Measurements from ENCODE around the gene ERI3. TPM values are rescaled to one million over a fixed set of nuclear protein-coding genes. Genes with fewer than 3 reads are reported as not detected.

The ERI3 gene
- total RNA-seq, 1 experiment from 2014 or later = 74.7 TPM

DNA sequence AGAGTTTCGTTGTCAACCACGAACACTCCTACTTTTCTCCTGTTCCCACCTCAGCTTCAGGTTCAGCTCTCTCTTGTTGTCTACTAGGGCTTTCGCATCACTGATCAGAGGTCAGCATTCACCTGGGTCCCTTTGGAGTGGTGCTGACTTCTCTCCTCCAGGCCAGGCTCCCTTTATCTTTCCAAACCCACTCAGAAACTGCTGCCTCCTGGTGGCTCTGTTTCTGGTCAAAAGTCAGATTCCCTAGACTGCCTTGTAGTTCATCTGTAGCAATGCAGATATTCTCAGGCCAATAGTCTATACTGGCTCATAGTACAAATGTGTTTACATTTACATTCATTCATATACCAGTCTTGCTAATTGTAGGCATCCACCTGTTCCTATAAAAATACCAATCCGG is 6.4 kb upstream of the ERI3 start:
- Mint-ChIP-seq H3K9me3 (no peaks in the 10 kb centered on the region), H3K36me3 (no peaks in the 10 kb centered on the region), H3K4me3 (no peak overlapping the region), H3K4me1 (peaks cover 31% of the 10 kb centered on the region), H3K27me3 (ENCODE audit: low read depth) (peaks cover 17% of the 10 kb centered on the region), H3K27ac (no peak overlapping the region)
- TF ChIP-seq SOX15 (CRISPR knock-in tag; IDR thresholded peaks at IDR 0.05) (no peak), ZNF671 (CRISPR knock-in tag; IDR thresholded peaks at IDR 0.05) (no peak)
- TF ChIP-seq, protein P1, sequence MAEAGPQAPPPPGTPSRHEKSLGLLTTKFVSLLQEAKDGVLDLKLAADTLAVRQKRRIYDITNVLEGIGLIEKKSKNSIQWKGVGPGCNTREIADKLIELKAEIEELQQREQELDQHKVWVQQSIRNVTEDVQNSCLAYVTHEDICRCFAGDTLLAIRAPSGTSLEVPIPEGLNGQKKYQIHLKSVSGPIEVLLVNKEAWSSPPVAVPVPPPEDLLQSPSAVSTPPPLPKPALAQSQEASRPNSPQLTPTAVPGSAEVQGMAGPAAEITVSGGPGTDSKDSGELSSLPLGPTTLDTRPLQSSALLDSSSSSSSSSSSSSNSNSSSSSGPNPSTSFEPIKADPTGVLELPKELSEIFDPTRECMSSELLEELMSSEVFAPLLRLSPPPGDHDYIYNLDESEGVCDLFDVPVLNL (CRISPR knock-in tag; IDR thresholded peaks at IDR 0.05; ENCODE audit: borderline replicate concordance, low read depth) = no peak
- TF ChIP-seq, protein P2, sequence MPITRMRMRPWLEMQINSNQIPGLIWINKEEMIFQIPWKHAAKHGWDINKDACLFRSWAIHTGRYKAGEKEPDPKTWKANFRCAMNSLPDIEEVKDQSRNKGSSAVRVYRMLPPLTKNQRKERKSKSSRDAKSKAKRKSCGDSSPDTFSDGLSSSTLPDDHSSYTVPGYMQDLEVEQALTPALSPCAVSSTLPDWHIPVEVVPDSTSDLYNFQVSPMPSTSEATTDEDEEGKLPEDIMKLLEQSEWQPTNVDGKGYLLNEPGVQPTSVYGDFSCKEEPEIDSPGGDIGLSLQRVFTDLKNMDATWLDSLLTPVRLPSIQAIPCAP (CRISPR knock-in tag; IDR thresholded peaks at IDR 0.05) = no peak
- TF ChIP-seq, protein P3, sequence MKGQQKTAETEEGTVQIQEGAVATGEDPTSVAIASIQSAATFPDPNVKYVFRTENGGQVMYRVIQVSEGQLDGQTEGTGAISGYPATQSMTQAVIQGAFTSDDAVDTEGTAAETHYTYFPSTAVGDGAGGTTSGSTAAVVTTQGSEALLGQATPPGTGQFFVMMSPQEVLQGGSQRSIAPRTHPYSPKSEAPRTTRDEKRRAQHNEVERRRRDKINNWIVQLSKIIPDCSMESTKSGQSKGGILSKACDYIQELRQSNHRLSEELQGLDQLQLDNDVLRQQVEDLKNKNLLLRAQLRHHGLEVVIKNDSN (CRISPR knock-in tag; IDR thresholded peaks at IDR 0.05) = no peak
- ATAC-seq = peak; percentile 67
- ChIA-PET POLR2A (interaction anchor here (1.1 kb wide), 1 partner anchor 281 kb away, joined by 3 read pairs; no protein-coding TSS in a partner anchor), CTCF (interaction anchor here (0.7 to 1.5 kb wide), 5 partner anchors 15 to 291 kb away, joined by 3 to 6 read pairs (median 3); no protein-coding TSS in a partner anchor)
- DNase-seq (ENCODE audit: low spot score) = no peak

DNA sequence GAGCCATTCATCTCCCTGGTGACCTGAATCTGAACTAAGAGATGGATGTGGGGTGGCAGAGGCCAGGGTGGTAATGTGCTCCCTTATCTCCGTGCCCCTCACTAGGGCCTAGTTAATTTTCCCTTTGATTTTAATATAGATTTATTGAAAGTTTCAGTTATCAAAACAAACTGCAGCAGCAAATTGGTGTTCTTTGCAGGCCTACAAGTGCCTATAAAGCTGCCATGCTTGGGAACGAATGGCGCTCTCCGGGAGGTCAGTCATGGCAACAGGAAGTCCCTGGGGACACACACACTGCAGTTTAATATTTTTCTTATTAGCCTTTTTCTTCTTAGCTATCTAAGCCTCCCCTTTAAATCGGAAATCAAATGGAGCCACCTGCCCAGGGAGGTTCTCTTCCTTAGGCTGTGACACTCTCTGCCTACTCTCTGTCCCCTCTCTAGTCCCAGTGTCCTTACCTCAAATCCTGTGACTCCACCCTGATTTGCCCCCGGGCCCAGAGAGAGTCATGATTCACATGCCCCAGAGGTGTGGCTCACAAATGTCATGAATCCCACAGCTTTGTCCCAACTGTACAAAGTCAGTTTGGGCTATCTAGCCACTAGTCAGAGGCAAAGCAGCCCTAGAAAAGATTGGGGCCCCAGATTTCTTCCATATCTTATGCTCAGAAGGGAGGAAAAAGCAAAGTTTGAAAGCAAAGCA is 4.3 kb upstream of the ERI3 start:
- H3K27ac Mint-ChIP-seq = no peak overlapping the region
- no peak overlapping the region for H3K4me3 Mint-ChIP-seq
- H3K4me1 Mint-ChIP-seq = peaks cover 36% of the 10 kb centered on the region
- CTCF ChIA-PET = interaction anchor here (0.7 to 2.6 kb wide), 8 partner anchors 17 to 293 kb away, joined by 3 to 19 read pairs (median 5); no protein-coding TSS in a partner anchor
- H3K9me3 Mint-ChIP-seq = no peaks in the 10 kb centered on the region
- ATAC-seq = no peak
- no peak for DNase-seq (ENCODE audit: low spot score)
- peaks cover 10% of the 10 kb centered on the region for H3K27me3 Mint-ChIP-seq (ENCODE audit: low read depth)
- POLR2A ChIA-PET = no interaction called here
- no peaks in the 10 kb centered on the region for H3K36me3 Mint-ChIP-seq
- TF ChIP-seq CREB1 (CRISPR knock-in tag; IDR thresholded peaks at IDR 0.05) = no peak
- no peak for TF ChIP-seq SOX15 (CRISPR knock-in tag; IDR thresholded peaks at IDR 0.05)
- TF ChIP-seq, protein P4, sequence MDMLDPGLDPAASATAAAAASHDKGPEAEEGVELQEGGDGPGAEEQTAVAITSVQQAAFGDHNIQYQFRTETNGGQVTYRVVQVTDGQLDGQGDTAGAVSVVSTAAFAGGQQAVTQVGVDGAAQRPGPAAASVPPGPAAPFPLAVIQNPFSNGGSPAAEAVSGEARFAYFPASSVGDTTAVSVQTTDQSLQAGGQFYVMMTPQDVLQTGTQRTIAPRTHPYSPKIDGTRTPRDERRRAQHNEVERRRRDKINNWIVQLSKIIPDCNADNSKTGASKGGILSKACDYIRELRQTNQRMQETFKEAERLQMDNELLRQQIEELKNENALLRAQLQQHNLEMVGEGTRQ (CRISPR knock-in tag; IDR thresholded peaks at IDR 0.05) = no peak
- TF ChIP-seq, protein P5, sequence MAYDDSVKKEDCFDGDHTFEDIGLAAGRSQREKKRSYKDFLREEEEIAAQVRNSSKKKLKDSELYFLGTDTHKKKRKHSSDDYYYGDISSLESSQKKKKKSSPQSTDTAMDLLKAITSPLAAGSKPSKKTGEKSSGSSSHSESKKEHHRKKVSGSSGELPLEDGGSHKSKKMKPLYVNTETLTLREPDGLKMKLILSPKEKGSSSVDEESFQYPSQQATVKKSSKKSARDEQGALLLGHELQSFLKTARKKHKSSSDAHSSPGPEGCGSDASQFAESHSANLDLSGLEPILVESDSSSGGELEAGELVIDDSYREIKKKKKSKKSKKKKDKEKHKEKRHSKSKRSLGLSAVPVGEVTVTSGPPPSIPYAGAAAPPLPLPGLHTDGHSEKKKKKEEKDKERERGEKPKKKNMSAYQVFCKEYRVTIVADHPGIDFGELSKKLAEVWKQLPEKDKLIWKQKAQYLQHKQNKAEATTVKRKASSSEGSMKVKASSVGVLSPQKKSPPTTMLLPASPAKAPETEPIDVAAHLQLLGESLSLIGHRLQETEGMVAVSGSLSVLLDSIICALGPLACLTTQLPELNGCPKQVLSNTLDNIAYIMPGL (CRISPR knock-in tag; IDR thresholded peaks at IDR 0.05) = no peak
- no peak for TF ChIP-seq EMX1 (CRISPR knock-in tag; IDR thresholded peaks at IDR 0.05)
- no peak for TF ChIP-seq ESRRA (CRISPR knock-in tag; IDR thresholded peaks at IDR 0.05; ENCODE audit: borderline replicate concordance)
- TF ChIP-seq TEAD1 (CRISPR knock-in tag; IDR thresholded peaks at IDR 0.05) = no peak
- TF ChIP-seq RELA (CRISPR knock-in tag; IDR thresholded peaks at IDR 0.05; ENCODE audit: borderline replicate concordance) = no peak
- TF ChIP-seq, protein P6, sequence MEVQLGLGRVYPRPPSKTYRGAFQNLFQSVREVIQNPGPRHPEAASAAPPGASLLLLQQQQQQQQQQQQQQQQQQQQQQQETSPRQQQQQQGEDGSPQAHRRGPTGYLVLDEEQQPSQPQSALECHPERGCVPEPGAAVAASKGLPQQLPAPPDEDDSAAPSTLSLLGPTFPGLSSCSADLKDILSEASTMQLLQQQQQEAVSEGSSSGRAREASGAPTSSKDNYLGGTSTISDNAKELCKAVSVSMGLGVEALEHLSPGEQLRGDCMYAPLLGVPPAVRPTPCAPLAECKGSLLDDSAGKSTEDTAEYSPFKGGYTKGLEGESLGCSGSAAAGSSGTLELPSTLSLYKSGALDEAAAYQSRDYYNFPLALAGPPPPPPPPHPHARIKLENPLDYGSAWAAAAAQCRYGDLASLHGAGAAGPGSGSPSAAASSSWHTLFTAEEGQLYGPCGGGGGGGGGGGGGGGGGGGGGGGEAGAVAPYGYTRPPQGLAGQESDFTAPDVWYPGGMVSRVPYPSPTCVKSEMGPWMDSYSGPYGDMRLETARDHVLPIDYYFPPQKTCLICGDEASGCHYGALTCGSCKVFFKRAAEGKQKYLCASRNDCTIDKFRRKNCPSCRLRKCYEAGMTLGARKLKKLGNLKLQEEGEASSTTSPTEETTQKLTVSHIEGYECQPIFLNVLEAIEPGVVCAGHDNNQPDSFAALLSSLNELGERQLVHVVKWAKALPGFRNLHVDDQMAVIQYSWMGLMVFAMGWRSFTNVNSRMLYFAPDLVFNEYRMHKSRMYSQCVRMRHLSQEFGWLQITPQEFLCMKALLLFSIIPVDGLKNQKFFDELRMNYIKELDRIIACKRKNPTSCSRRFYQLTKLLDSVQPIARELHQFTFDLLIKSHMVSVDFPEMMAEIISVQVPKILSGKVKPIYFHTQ (CRISPR knock-in tag; IDR thresholded peaks at IDR 0.05) = no peak
- TF ChIP-seq, protein P7, sequence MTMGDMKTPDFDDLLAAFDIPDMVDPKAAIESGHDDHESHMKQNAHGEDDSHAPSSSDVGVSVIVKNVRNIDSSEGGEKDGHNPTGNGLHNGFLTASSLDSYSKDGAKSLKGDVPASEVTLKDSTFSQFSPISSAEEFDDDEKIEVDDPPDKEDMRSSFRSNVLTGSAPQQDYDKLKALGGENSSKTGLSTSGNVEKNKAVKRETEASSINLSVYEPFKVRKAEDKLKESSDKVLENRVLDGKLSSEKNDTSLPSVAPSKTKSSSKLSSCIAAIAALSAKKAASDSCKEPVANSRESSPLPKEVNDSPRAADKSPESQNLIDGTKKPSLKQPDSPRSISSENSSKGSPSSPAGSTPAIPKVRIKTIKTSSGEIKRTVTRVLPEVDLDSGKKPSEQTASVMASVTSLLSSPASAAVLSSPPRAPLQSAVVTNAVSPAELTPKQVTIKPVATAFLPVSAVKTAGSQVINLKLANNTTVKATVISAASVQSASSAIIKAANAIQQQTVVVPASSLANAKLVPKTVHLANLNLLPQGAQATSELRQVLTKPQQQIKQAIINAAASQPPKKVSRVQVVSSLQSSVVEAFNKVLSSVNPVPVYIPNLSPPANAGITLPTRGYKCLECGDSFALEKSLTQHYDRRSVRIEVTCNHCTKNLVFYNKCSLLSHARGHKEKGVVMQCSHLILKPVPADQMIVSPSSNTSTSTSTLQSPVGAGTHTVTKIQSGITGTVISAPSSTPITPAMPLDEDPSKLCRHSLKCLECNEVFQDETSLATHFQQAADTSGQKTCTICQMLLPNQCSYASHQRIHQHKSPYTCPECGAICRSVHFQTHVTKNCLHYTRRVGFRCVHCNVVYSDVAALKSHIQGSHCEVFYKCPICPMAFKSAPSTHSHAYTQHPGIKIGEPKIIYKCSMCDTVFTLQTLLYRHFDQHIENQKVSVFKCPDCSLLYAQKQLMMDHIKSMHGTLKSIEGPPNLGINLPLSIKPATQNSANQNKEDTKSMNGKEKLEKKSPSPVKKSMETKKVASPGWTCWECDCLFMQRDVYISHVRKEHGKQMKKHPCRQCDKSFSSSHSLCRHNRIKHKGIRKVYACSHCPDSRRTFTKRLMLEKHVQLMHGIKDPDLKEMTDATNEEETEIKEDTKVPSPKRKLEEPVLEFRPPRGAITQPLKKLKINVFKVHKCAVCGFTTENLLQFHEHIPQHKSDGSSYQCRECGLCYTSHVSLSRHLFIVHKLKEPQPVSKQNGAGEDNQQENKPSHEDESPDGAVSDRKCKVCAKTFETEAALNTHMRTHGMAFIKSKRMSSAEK (CRISPR knock-in tag; IDR thresholded peaks at IDR 0.05; ENCODE audit: borderline replicate concordance) = no peak
- TF ChIP-seq NFATC4 (CRISPR knock-in tag; IDR thresholded peaks at IDR 0.05) = no peak
- TF ChIP-seq ZBTB21 (CRISPR knock-in tag; IDR thresholded peaks at IDR 0.05; ENCODE audit: borderline replicate concordance) = no peak
- TF ChIP-seq ELF4 (CRISPR knock-in tag; IDR thresholded peaks at IDR 0.05; ENCODE audit: low read depth) = no peak
- TF ChIP-seq, protein P8, sequence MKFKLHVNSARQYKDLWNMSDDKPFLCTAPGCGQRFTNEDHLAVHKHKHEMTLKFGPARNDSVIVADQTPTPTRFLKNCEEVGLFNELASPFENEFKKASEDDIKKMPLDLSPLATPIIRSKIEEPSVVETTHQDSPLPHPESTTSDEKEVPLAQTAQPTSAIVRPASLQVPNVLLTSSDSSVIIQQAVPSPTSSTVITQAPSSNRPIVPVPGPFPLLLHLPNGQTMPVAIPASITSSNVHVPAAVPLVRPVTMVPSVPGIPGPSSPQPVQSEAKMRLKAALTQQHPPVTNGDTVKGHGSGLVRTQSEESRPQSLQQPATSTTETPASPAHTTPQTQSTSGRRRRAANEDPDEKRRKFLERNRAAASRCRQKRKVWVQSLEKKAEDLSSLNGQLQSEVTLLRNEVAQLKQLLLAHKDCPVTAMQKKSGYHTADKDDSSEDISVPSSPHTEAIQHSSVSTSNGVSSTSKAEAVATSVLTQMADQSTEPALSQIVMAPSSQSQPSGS (CRISPR knock-in tag; IDR thresholded peaks at IDR 0.05; ENCODE audit: borderline replicate concordance, low read depth) = no peak

Measured in WTC11 (cell line).